GM10266 (cell line): ENCODE data around the gene ANO10.

Experiments used
- DNase-seq: peaks from one replicate; pipeline ENCODE4 v3.0.0; 2012; ENCODE audit errors: extremely low spot score
- TF ChIP-seq, protein P1 (sequence below): IDR thresholded peaks from 2 replicates; pipeline ENCODE4 v1.5.1; 2012; ENCODE audit warnings: mild to moderate bottlenecking, low read depth; ENCODE audit not compliant: control insufficient read depth, insufficient read depth; ENCODE audit errors: missing control alignments

ANO10 gene

DNA sequence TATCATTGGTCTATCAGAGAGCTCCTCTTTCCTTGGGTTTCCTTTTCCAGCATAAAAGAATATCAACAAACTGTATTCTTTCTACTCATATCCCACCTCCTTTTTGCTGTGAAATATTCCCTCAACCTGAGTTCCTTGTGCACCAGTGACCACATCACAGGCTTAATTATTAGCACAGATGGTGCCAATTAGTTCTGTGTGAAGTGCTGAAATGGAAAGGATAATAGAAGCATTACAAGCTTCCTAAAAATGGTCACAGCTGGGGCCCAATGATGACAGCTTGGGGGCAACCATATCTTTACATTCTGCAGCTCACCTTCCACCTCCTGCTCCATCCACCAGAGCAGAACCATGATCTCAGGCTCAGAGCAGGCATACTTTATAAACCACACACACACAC, 84.6 kb downstream of the ANO10 start:
- no peak for DNase-seq
- TF ChIP-seq, protein P1, sequence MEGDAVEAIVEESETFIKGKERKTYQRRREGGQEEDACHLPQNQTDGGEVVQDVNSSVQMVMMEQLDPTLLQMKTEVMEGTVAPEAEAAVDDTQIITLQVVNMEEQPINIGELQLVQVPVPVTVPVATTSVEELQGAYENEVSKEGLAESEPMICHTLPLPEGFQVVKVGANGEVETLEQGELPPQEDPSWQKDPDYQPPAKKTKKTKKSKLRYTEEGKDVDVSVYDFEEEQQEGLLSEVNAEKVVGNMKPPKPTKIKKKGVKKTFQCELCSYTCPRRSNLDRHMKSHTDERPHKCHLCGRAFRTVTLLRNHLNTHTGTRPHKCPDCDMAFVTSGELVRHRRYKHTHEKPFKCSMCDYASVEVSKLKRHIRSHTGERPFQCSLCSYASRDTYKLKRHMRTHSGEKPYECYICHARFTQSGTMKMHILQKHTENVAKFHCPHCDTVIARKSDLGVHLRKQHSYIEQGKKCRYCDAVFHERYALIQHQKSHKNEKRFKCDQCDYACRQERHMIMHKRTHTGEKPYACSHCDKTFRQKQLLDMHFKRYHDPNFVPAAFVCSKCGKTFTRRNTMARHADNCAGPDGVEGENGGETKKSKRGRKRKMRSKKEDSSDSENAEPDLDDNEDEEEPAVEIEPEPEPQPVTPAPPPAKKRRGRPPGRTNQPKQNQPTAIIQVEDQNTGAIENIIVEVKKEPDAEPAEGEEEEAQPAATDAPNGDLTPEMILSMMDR = no peak

DNA sequence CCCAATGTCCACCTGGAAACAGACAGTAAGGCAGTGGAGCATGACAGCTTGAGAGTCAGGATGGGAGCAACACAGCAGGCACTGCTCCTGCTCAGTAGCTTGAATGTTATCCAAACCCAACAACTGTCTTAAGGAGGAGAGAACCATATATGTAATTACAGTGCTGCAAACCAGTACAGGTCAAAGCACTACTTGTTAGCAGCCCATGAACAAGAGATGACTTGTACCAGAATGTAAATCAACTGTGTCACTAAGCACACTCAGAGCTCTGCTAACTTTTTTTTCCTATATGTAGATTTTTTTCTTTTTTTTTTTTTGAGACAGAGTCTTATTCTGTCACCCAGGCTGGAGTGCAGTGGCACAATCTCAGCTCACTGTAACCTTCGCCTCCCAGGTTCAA, 87.1 kb downstream of the ANO10 start:
- TF ChIP-seq, protein P1 = no peak
- DNase-seq = no peak

DNA sequence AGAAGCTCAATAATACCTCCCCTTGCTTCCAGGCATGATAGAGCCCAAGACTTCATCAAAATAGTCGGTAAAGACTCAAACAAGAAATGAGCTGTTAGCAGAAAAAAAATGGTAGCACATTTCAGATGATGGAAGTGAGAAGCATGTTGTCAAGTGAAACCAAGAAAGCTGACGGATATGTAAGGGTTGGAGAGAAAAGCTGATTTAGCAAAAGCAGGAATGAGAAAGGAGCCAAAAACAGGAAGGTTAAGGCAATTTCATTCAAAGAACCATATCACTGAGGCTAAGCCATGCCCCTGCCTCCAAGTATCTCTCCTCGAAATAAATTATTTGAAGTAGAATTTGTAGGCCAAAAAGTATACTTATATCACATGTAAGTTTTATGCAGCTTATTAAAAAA, 88.8 kb downstream of the ANO10 start:
- TF ChIP-seq, protein P1 = no peak
- no peak for DNase-seq

DNA sequence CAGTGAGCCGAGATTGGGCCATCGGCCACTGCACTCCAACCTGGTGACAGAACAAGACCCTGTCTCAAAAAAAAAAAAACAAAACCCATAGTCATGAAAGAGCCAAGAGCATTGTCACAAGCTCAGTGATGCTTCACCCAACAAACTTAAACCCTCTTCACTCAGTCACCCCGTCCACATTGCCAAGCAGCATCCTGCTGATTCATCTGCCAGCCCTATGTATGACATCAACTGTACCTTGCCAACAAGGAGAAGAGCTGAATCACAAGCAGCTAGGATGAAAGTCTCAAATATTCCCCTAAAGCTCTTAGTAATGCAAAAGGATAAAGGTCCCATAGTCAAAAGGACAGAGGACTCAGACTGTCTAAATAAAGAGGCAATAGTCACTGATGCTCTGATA, 90.0 kb downstream of the ANO10 start:
- DNase-seq = no peak

DNA sequence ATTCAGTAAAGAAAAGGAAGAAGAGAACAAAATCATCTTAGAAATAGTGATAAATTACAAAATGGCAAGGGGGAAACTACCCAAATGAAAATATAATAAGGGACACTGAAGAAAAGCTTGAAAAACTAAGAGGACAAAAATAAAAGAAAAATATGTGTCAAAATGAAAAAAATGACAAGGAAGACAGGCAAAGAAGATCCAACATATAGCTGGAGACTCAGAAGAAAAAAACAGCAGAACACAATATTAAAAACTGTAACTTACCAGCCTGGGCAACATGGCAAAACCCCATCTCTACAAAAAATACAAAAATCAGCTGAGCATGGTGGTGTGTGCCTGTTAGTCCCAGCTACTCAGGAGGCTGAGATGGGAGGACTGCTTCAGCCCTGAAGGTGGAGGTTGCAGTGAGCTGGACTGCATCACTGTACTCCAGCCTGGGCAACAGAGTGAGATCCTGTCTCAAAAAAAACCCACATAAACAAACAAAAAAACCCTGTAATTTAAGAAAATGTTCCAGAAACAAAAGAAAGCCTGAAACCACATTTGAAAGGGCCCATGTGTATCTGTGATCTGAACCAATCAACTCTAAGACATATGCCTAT, 93.2 kb downstream of the ANO10 start:
- DNase-seq = no peak
- TF ChIP-seq, protein P1 = no peak

More for the DNA sequence above, 90.0 kb downstream of the ANO10 start:
- TF ChIP-seq, protein P1 = no peak

DNA sequence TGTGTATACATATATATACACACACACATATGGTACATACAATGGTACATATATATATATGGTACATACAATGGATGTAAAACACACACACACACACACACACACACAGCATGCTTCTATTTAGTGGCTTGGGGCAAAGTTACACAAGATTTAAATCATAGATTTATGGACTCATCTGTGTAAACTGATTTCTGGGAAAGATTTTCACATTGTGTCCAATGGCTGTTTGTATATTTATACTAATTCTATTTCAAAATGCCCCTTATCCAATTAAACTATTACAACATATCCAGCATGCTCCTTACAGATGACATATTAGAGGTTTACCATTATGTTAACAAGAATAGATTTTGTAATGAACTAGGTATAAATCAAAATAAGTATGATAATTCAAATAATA, 94.9 kb downstream of the ANO10 start:
- TF ChIP-seq, protein P1 = no peak

DNA sequence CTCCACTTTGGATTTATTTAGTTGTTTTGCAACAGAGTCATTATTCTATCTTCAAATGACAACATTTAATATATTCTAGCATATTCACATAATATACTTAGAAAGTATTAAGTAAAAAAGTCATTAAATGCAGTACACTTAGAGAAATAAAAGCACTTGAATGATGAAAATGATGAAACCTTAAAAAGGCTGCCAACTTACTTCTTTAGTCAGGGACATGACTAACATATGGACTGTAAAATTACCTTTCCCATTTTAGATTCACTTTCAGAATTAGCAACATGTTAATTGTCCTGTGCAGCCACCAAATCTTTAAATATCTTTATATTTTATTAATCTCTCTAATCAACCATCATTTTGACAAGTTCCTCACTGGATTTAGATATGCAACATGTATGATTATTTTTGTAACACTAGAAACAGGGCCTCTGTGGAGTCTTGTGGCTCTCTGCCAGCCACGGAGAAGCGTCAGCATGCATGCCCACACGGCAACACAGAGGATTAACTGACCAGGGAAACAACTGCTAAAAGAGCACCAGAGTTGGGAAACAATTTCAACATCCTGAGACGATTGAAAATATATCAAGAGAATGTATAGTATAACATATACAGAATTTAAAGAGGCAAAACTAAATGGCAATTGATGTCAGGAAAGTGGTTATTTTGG, 95.7 kb downstream of the ANO10 start:
- no peak for DNase-seq
- TF ChIP-seq, protein P1 = no peak

More for the DNA sequence above, 94.9 kb downstream of the ANO10 start:
- no peak for DNase-seq
